Islet of Langerhans (tissue), 1 donor: ENCODE data around the gene METTL23.
"Not testable (repeated sequence)": the region's sequence is repeated elsewhere in the genome, so short reads cannot be mapped to it uniquely, and the experiment has no call there.

ENCODE experiments used
- FAIRE-seq: peaks from one replicate; lab custom pipeline; 2011; peaks lifted over from hg19 to GRCh38; lab: Jason Lieb, UNC

METTL23 gene

GRCh38 chr17:76695059-76695831 is 31.4 kb upstream of the METTL23 start:
- FAIRE-seq = no peak

GRCh38 chr17:76696763-76697701 is 29.6 kb upstream of the METTL23 start:
- no peak for FAIRE-seq

GRCh38 chr17:76697702-76698465 is 28.8 kb upstream of the METTL23 start:
- no peak for FAIRE-seq

- not testable (repeated sequence) for FAIRE-seq
Observed at GRCh38 chr17:76698466-76698977, 28.1 kb upstream of the METTL23 start.

- FAIRE-seq = no peak
Observed at GRCh38 chr17:76700270-76700616, 26.4 kb upstream of the METTL23 start.

DNA sequence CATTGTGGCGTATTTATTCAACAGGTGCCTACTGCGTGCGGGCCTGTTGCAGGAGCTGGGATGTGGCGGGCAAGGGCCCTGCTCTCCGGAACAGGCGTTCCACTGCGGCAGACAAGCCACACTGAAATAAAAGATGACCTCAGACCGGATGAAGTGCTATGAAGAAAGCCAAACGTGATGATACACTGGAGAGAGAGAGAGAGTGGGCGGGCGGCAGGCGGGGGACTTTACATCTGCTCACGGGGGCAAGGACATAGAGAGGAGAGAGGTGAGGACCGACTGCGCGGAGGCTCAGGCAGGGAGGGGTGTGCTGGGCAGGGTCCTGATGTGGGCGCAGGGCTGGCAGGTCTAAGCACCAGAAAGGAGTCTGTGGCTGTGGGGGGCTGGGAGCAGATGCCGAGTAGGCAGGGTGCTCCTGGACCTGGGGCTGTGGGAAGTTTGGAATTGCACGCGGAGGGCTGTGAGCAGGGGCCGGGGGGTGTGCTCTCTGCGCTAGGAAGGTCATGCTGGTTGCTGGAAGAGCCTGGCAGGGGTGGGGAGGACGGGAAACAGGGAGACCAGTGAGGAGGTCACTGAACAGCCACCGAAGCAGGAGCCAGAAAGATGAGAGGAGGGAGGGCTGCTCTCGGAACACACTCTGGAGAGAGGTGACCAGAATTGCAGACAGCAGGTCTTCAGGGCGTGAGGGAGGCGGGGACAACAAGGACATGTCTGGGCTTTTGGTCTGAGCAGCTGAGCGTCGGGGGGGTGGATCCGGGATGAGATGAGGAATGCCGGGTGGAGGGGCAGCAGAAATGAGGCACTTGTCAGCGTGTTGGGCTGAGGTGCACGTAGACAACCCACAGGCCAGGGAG is 25.8 kb upstream of the METTL23 start:
- FAIRE-seq = no peak

DNA sequence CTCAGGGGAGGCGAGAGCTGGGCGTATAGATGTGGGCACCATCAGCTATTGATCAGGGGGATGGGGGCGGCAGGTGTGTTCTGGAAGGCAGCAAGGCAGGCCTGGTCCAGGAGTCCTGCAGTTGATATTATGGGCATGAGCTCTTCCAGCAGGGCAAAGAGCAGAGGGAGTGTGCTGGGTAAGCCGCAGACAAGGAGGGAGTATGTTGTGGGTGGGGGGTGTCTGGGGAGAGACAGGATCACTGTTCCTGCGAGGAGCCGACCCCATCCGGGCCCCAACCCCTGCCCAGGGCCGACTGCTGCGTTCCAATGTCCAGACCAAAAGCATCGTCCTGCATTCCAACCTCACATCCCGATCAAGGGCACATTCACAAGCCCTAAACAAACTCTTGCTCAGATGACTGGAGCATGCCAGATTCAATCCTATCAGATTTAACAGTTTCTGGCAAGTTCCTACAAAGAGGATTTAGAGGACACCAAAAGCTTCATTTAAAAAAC is 25.1 kb upstream of the METTL23 start:
- no peak for FAIRE-seq

DNA sequence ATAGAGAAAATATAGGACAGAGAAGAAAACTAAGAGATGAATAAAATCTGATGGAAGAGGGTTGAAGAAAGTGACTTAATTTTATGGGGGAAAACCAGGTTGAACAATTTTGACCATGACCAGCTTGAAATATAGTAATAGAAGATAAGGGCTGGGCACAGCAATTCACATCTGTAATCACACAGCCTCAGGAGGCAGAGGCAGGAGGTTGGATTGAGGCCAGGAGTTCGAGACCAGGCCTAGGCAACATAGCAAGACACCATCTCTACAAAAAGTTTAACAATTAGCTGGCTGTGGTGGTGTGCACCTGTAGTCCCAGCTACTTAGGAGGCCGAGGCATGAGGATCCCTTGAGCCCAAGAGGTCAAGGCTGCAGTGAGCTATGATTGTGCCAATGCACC is 24.6 kb upstream of the METTL23 start:
- FAIRE-seq = no peak

GRCh38 chr17:76702941-76703637 is 23.6 kb upstream of the METTL23 start:
- FAIRE-seq = no peak

GRCh38 chr17:76704805-76705204 is 21.8 kb upstream of the METTL23 start:
- no peak for FAIRE-seq

- FAIRE-seq = no peak
Observed at GRCh38 chr17:76706817-76707216, 19.8 kb upstream of the METTL23 start.

GRCh38 chr17:76707985-76708807 is 18.4 kb upstream of the METTL23 start:
- no peak for FAIRE-seq

DNA sequence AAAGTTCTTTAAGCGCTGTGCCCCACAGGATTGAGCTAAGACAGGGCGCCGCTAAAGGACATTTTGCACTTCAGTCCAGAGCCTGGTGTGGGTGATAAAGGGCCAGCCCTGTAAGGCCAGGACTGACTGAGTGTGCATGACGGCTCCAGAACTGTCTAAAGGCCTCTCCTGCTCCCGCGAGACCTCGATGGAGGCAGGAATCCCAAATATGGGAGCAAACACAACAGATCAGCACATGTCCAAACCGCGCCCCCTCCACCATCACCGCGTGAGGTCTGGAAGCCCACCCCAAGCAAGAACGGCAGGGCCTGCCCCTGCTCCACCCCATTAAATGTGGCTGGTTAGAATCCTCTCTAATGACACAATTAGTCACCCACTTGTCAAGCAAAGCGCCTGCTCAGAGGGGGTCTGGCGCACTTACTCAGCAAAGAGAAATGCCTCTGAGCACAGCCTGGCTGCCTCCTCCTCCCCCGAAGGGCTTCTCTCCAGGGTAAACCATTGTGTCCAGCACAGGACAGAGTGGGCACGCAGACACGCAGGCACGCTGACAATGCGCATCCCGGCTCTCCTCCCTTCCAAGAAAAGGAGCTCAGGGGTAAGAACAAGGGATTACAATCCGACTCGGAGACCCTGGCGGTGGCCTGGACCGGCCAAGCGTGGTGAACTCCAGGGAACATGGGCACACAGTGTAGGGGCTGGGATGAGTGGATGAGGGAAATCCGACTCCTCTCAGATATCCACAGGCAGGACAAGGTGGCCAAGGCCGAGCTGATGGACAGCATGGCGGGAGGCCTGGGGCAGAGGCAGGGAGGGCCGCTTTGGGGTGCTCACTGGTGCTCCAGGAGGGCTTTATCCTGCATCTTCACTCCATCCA is 17.3 kb upstream of the METTL23 start:
- FAIRE-seq = no peak

DNA sequence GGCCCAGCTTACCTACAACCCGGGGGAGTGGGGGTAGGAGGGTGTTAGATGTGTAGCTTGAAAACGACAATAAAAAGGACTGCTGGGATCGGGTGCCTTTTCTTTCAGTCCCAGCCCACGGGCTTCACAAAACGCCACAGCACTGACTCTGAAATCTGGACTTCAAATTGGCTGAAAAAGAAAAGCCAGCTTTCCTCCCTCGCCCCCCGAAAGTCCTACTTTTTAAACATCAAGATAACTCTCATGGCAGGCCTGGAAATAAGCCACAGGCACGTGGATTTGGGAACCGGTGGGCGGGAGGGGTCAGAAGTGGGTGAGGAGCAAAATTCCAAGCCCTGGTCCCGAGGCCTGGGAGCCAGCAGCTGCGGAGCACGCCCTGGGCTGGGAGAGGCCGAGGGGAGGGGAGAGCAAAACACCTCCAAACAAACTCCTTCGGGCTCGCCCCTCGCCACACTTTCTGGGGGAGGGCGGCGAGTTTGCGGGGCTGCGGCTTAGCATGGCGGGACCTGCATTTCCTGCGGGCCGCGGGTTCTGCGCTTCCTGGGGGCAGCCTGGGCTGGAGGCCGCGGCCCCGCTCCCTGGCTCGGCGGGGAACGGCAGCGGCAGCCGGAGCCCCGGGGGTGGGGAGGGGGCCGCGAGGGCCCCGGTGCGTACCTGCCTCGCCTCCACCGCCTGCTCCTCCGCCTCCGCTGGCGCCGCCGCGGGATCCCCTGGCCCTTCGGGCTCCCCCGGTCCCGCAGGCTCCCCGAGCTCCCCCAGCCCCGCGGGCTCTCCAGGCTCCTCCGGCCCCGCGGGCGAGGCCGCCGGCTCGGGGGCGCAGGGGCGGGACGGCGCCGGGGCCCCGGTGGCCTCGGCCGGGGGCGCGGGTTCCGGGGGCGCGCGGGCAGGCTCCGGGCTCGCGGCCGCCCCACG is 16.4 kb upstream of the METTL23 start:
- FAIRE-seq = not testable (repeated sequence)

DNA sequence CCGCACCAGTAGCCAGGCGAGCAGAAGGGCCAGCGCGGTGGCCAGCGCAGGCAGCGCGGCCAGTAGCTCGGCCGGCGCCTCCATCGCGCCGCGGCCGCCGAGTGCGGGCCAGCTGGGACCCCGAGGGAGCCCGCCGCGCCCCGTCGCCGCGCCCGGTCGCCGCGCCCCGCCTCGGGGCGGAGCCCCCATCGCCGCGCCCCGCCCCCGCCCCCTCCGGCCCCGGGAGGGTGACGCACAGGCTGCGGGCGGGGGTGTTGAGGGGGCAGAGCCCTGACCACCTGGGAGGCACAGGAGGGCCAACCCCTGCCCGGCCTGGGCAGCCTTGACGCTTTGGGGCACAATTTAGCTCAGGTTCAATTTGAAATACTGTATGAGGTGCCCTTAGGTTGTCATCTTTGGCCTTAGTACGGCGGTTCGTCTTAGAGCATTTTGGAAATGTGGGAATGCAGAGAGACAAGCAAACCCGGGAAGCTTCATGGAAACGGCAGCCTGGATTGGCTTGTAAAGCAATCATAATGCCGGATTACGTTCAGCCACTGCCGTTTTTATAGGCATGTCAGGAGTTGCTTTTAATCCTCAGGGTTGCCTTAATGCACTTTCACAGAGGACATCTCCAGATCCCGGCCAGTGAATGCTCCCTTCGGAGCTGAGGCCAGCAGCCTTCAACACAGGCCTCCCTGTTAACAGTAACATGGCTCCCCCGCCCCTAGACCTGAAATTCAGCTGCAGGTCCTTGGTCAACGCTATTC is 15.6 kb upstream of the METTL23 start, which contains the start of gene MXRA7:
MXRA7 (minus strand) TSS at position 103 of the 749 bp plus-strand sequence; CDS start at position 84, 19 bp downstream.
- FAIRE-seq = no peak

DNA sequence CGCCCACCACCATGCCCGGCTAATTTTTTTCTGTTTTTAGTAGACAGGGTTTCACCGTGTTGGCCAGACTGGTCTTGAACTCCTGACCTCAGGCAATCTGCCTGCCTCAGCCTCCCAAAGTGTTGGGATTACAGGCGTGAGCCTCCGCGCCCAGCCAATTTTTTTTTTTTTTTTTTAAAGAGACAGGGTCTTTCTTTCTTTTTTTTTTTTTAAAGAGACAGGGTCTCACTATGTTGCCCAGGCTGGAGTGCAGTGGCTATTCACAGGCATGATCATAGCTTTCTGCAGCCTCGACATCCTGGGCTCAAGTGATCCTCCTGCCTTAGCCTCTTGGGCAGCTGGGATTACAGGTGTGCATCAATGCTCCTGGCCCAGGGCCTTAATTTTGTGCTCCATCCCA is 14.3 kb upstream of the METTL23 start:
- not testable (repeated sequence) for FAIRE-seq

- FAIRE-seq = no peak
Observed at GRCh38 chr17:76713765-76714164, 12.9 kb upstream of the METTL23 start.
